H1 (cell line): Measurements from ENCODE around the gene LSM7. TPM values are rescaled to one million over a fixed set of nuclear protein-coding genes. Genes with fewer than 3 reads are reported as not detected.

Experiments used
- CTCF ChIA-PET: fragments of 300-600 bp; sonication (Branson Sonifier 250); formaldehyde crosslinking; loops from one replicate; lab custom pipeline; 2021; ENCODE audit not compliant: partially characterized antibody; lab: Charles Lee
- POLR2A ChIA-PET: fragments of 300-600 bp; sonication (Branson Sonifier 250); formaldehyde crosslinking; loops from one replicate; lab custom pipeline; 2021; ENCODE audit warnings: inconsistent platforms; ENCODE audit not compliant: partially characterized antibody; lab: Charles Lee
- DNase-seq, 2 experiments: peaks; one replicate each; pipeline versions ENCODE4 v3.0.0 to v3.0.0-alpha.2; 2010 to 2022; ENCODE audit warnings: low spot score in 2 of 2, low read depth in 1 of 2, mixed read lengths in 1 of 2
- FAIRE-seq: peaks from 2 replicates; lab custom pipeline; 2011; peaks lifted over from hg19 to GRCh38; lab: Jason Lieb, UNC
- H2AFZ ChIP-seq: 2 replicates; pipeline ENCODE4 v1.8.1; 2012; ENCODE audit warnings: low read length, inconsistent platforms
- H2AK5ac ChIP-seq: 2 replicates; pipeline ENCODE4 v1.6.1; 2013; ENCODE audit warnings: low read depth, low read length
- H2BK120ac ChIP-seq: replicated peaks from 2 replicates; pipeline ENCODE3; 2013; ENCODE audit warnings: low read depth, low read length, inconsistent platforms
- H2BK12ac ChIP-seq: 2 replicates; pipeline ENCODE4 v1.6.1; 2013; ENCODE audit warnings: low read depth, low read length
- H2BK15ac ChIP-seq: 2 replicates; pipeline ENCODE4 v1.6.1; 2013; ENCODE audit warnings: low read length
- H2BK20ac ChIP-seq: 2 replicates; pipeline ENCODE4 v1.6.1; 2013; ENCODE audit warnings: low read length
- H2BK5ac ChIP-seq: 2 replicates; pipeline ENCODE4 v1.6.1; 2013; ENCODE audit warnings: low read depth, low read length
- H3K14ac ChIP-seq: 2 replicates; pipeline ENCODE4 v1.6.1; 2013; ENCODE audit warnings: inconsistent platforms; ENCODE audit not compliant: insufficient read length
- H3K18ac ChIP-seq: 2 replicates; pipeline ENCODE4 v1.6.1; 2013; ENCODE audit warnings: low read length; ENCODE audit errors: extremely low read depth
- H3K23ac ChIP-seq: 2 replicates; pipeline ENCODE4 v1.6.1; 2013; ENCODE audit warnings: inconsistent platforms; ENCODE audit not compliant: insufficient read length
- H3K23me2 ChIP-seq: 2 replicates; pipeline ENCODE4 v1.6.1; 2013; ENCODE audit warnings: low read depth, low read length
- H3K27ac ChIP-seq: 2 replicates; pipeline ENCODE4 v1.6.1; 2011; ENCODE audit warnings: low read depth, low read length, inconsistent platforms
- H3K27me3 ChIP-seq, 4 experiments: replicated peaks in 1 of 4; 1 replicate in 1 of 4; 2 replicates in 3 of 4; pipeline versions ENCODE4 v1.6.1 to v1.8.1; 2011 to 2013; ENCODE audit warnings: low read length in 3 of 4, mild to moderate bottlenecking in 3 of 4, inconsistent platforms in 2 of 4, mixed read lengths in 2 of 4, moderate library complexity in 1 of 4; ENCODE audit not compliant: control insufficient read depth in 3 of 4, insufficient read depth in 3 of 4; ENCODE audit errors: extremely low read depth in 1 of 4
- H3K36me3 ChIP-seq, 4 experiments: 2 replicates each; pipeline versions ENCODE4 v1.6.1 to v1.8.1; 2011 to 2013; ENCODE audit warnings: mild to moderate bottlenecking in 4 of 4, low read length in 3 of 4, moderate library complexity in 2 of 4, control low read depth in 1 of 4, inconsistent platforms in 1 of 4; ENCODE audit not compliant: insufficient read depth in 4 of 4, control insufficient read depth in 2 of 4
- H3K4ac ChIP-seq: replicated peaks from 2 replicates; pipeline ENCODE3; 2013; ENCODE audit warnings: low read length, low read depth, mixed read lengths, inconsistent platforms; ENCODE audit not compliant: insufficient read length
- H3K4me1 ChIP-seq, 4 experiments: replicated peaks in 1 of 4; 1 replicate in 1 of 4; 2 replicates in 3 of 4; pipeline versions ENCODE4 v1.6.1 to v1.8.1; 2011 to 2013; ENCODE audit warnings: low read length in 3 of 4, inconsistent platforms in 2 of 4, mixed read lengths in 1 of 4; ENCODE audit not compliant: insufficient read depth in 4 of 4, control insufficient read depth in 3 of 4
- H3K4me2 ChIP-seq, 2 experiments: 2 replicates each; pipeline versions ENCODE4 v1.6.1 to v1.8.1; 2011 to 2013; ENCODE audit warnings: low read depth in 2 of 2, low read length in 2 of 2, control low read depth in 1 of 2, inconsistent platforms in 1 of 2, mild to moderate bottlenecking in 1 of 2; ENCODE audit not compliant: insufficient read depth in 1 of 2
- H3K4me3 ChIP-seq, 4 experiments: fragments of 200-600, 300-600 bp in 1 of 4; sonication (generic), shearing (Covaris generic), sonication (Bioruptor Twin) in 1 of 4; 2 replicates each; pipeline versions ENCODE4 v1.5.1 to v1.8.1; 2011 to 2016; ENCODE audit warnings: low read length in 4 of 4, low read depth in 3 of 4, control low read depth in 2 of 4, inconsistent platforms in 2 of 4, mild to moderate bottlenecking in 2 of 4, mixed read lengths in 1 of 4, moderate library complexity in 1 of 4; ENCODE audit not compliant: insufficient read depth in 2 of 4; ENCODE audit errors: extremely low read depth in 1 of 4
- H3K56ac ChIP-seq: replicated peaks from 2 replicates; pipeline ENCODE3; 2013; ENCODE audit warnings: low read depth, mild to moderate bottlenecking, mixed read lengths, low read length, inconsistent platforms; ENCODE audit not compliant: insufficient read length
- H3K79me1 ChIP-seq: 2 replicates; pipeline ENCODE4 v1.6.1; 2013; ENCODE audit warnings: low read depth, low read length, control low read depth
- H3K79me2 ChIP-seq, 2 experiments: 2 replicates each; pipeline versions ENCODE4 v1.6.1 to v1.8.1; 2012 to 2013; ENCODE audit warnings: low read length in 2 of 2, mild to moderate bottlenecking in 2 of 2, inconsistent platforms in 1 of 2; ENCODE audit not compliant: insufficient read depth in 2 of 2, control insufficient read depth in 1 of 2
- H3K9ac ChIP-seq, 4 experiments: replicated peaks in 1 of 4; 1 replicate in 1 of 4; 2 replicates in 3 of 4; pipeline versions ENCODE4 v1.6.1 to v1.8.1; 2011 to 2013; ENCODE audit warnings: low read depth in 3 of 4, low read length in 3 of 4, control low read depth in 2 of 4, mild to moderate bottlenecking in 2 of 4, moderate library complexity in 2 of 4, inconsistent platforms in 1 of 4; ENCODE audit errors: extremely low read depth in 1 of 4
- H3K9me3 ChIP-seq, 2 experiments: 2 replicates each; pipeline versions ENCODE4 v1.6.1 to v1.8.1; 2012 to 2013; ENCODE audit warnings: mild to moderate bottlenecking in 2 of 2, moderate library complexity in 2 of 2, control low read depth in 1 of 2, inconsistent platforms in 1 of 2, low read depth in 1 of 2, low read length in 1 of 2, mixed read lengths in 1 of 2; ENCODE audit not compliant: insufficient read depth in 2 of 2
- H4K20me1 ChIP-seq, 2 experiments: replicated peaks in 1 of 2; 2 replicates each; pipeline versions ENCODE3 to v1.8.1; 2011 to 2013; ENCODE audit warnings: inconsistent platforms in 2 of 2, low read length in 2 of 2, mild to moderate bottlenecking in 1 of 2; ENCODE audit not compliant: insufficient read depth in 2 of 2, control insufficient read depth in 1 of 2
- H4K5ac ChIP-seq: 2 replicates; pipeline ENCODE4 v1.6.1; 2013; ENCODE audit warnings: low read length, low read depth, mixed read lengths, inconsistent platforms; ENCODE audit not compliant: insufficient read length
- H4K8ac ChIP-seq: 2 replicates; pipeline ENCODE4 v1.8.0; 2013; ENCODE audit warnings: mild to moderate bottlenecking, moderate library complexity, low read length, inconsistent platforms; ENCODE audit not compliant: insufficient read depth; ENCODE audit errors: extremely low read depth
- H4K91ac ChIP-seq: replicated peaks from 2 replicates; pipeline ENCODE3; 2013; ENCODE audit warnings: low read length, mixed read lengths, inconsistent platforms; ENCODE audit not compliant: insufficient read length
- CBX5 ChIP-seq: fragments of 300-800, 300-1000 bp; sonication (generic); IDR thresholded peaks from 2 replicates; pipeline ENCODE4 v1.7.1; 2016; ENCODE audit warnings: antibody characterized with exemption, low read length, low read depth
- CTBP2 ChIP-seq: IDR thresholded peaks from 2 replicates; pipeline ENCODE4 v1.7.0; 2011; ENCODE audit warnings: borderline replicate concordance, mild to moderate bottlenecking, moderate library complexity, mixed read lengths, low read length; ENCODE audit not compliant: insufficient read depth, insufficient read length
- FOSL1 ChIP-seq: IDR thresholded peaks from 2 replicates; pipeline ENCODE4 v1.6.1; 2011; ENCODE audit warnings: mild to moderate bottlenecking, low read depth, low read length, moderate library complexity; ENCODE audit not compliant: insufficient read depth
- MAFK ChIP-seq: IDR thresholded peaks from 2 replicates; pipeline ENCODE4 v1.6.1; 2012; ENCODE audit warnings: low read depth, mild to moderate bottlenecking, improper control_type of control experiment, low read length
- POLR2AphosphoS5 ChIP-seq: IDR thresholded peaks from 2 replicates; pipeline ENCODE4 v1.6.1; 2011; ENCODE audit warnings: low read depth, low read length
- RBBP5 ChIP-seq: IDR thresholded peaks from 2 replicates; pipeline ENCODE4 v1.7.1; 2012; ENCODE audit warnings: low read depth, mild to moderate bottlenecking, inconsistent platforms, low read length, moderate library complexity, borderline replicate concordance
- RFX5 ChIP-seq: IDR thresholded peaks from 2 replicates; pipeline ENCODE4 v1.6.1; 2011; ENCODE audit warnings: low read depth, low read length, improper control_type of control experiment, borderline replicate concordance
- SP2 ChIP-seq: IDR thresholded peaks from 2 replicates; pipeline ENCODE4 v1.6.1; 2012; ENCODE audit warnings: mild to moderate bottlenecking, low read length, inconsistent platforms
- SUZ12 ChIP-seq: fragments of 200-600 bp; sonication (generic); IDR thresholded peaks from 2 replicates; pipeline ENCODE4 v1.6.1; 2012; ENCODE audit warnings: mild to moderate bottlenecking, inconsistent platforms, low read length, moderate library complexity, mixed read lengths
- WGBS, 2 experiments: shearing (Covaris generic) in 1 of 2; methylation state at CpG; one replicate each; pipeline versions ENCODE4 v1.1.6 to v1.1.7; 2013 to 2015; ENCODE audit warnings: low lambda C conversion rate in 2 of 2, mixed read lengths in 2 of 2, inconsistent platforms in 1 of 2, low coverage in 1 of 2, missing lambda C conversion rate in 1 of 2; ENCODE audit not compliant: insufficient replicate concordance in 2 of 2, insufficient coverage in 1 of 2, insufficient read length in 1 of 2; ENCODE audit errors: extremely low coverage in 1 of 2, missing lambda C conversion rate in 1 of 2; 5-methylcytosine and 5-hydroxymethylcytosine counted together
- polyA plus RNA-seq, 7 experiments: library from polyadenylated mRNA; depleted of rRNA in 3 of 7; stranded (reverse) in 5 of 7; unstranded in 2 of 7; fragments of >200 nt in 5 of 7; fragments of 200-250 nt in 2 of 7; gene quantifications; 1 replicate in 5 of 7; 2 replicates in 1 of 7; 4 replicates in 1 of 7; pipeline versions ENCODE4 v1.2.1 to v1.2.3, GENCODE V29; 2011 to 2013; ENCODE audit warnings: missing spikeins in 2 of 7, mixed read lengths in 2 of 7
- total RNA-seq: library from RNA; stranded (reverse); fragmentation: NEBNext Ultra II Directional; extraction: Animal tissue kit (Norgen Biotek cat#: 25700); gene quantifications from 2 replicates; pipeline ENCODE4 v1.2.1, GENCODE V29; 2021
- TF ChIP-seq, protein P1 (sequence below): IDR thresholded peaks from 2 replicates; pipeline ENCODE4 v1.6.1; 2012; ENCODE audit warnings: low read length, inconsistent platforms

The LSM7 gene
- total and polyA plus RNA-seq, 2 of the 8 experiments (the other 6 are each of a cell fraction or from before 2014, with no cell fraction given): 228 to 1,335 TPM

- POLR2A ChIA-PET: interaction anchor here (0.6 to 23.4 kb wide), 11 partner anchors 9 to 104 kb away, joined by 3 to 330 read pairs (median 4); partner anchors contain the start of genes AMH, JSRP1 and PLEKHJ1
These were observed 51.2 kb downstream of the LSM7 start for GRCh38 chr19:2277138-2277537.

More at GRCh38 chr19:2277138-2277537, 51.2 kb downstream of the LSM7 start:
- H4K5ac ChIP-seq: no peak overlapping the region
- peaks cover 0 to 12% (median 2%) of the 10 kb centered on the region in 4 experiments; a peak in 4 of 7 replicates for H3K4me1 ChIP-seq
- H3K4ac ChIP-seq: no peak overlapping the region
- no peak overlapping the region for H3K9ac ChIP-seq
- H3K9me3 ChIP-seq: no peaks in the 10 kb centered on the region
- peaks cover 9 to 15% of the 10 kb centered on the region in 2 experiments for H4K20me1 ChIP-seq
- peaks cover 2 to 12% (median 6%) of the 10 kb centered on the region in 4 experiments; a peak in 4 of 8 replicates for H3K36me3 ChIP-seq
- no peak overlapping the region for H2BK15ac ChIP-seq
- no peak overlapping the region for H4K91ac ChIP-seq
- no peak overlapping the region for H3K14ac ChIP-seq
- no peak overlapping the region for H2AK5ac ChIP-seq
- H3K4me2 ChIP-seq: no peak overlapping the region
- TF ChIP-seq CBX5 (no peak), MAFK (no peak), CTBP2 (no peak), RBBP5 (no peak), SUZ12 (no peak), FOSL1 (no peak), SP2 (no peak), RFX5 (no peak), POLR2AphosphoS5 (no peak)
- TF ChIP-seq, protein P1, sequence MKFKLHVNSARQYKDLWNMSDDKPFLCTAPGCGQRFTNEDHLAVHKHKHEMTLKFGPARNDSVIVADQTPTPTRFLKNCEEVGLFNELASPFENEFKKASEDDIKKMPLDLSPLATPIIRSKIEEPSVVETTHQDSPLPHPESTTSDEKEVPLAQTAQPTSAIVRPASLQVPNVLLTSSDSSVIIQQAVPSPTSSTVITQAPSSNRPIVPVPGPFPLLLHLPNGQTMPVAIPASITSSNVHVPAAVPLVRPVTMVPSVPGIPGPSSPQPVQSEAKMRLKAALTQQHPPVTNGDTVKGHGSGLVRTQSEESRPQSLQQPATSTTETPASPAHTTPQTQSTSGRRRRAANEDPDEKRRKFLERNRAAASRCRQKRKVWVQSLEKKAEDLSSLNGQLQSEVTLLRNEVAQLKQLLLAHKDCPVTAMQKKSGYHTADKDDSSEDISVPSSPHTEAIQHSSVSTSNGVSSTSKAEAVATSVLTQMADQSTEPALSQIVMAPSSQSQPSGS: no peak
- no peak overlapping the region for H4K8ac ChIP-seq
- peaks cover 0 to 13% of the 10 kb centered on the region in 2 experiments; a peak in 2 of 4 replicates for H3K79me2 ChIP-seq
- no peak overlapping the region for H3K56ac ChIP-seq
- peaks cover 0 to 6% (median 4%) of the 10 kb centered on the region in 4 experiments; a peak in 5 of 7 replicates for H3K27me3 ChIP-seq
- no peak overlapping the region for H2BK120ac ChIP-seq
- 92% methylated on average over 9 of the region's 9 CpGs; no CpG with 5 or more reads in 1 of the 2 experiments for WGBS, 2 experiments
- no peak overlapping the region for H3K27ac ChIP-seq
- no peak overlapping the region for H3K4me3 ChIP-seq
- no peak overlapping the region for H2BK5ac ChIP-seq
- no peak overlapping the region for H2BK20ac ChIP-seq
- no peak overlapping the region for H3K18ac ChIP-seq
- H3K23me2 ChIP-seq: peaks cover 3% of the 10 kb centered on the region; the same call in 1 of the 2 replicates
- H2BK12ac ChIP-seq: no peak overlapping the region
- no peak overlapping the region for H3K23ac ChIP-seq
- no peak overlapping the region for H2AFZ ChIP-seq
- H3K79me1 ChIP-seq: peaks cover 3% of the 10 kb centered on the region; the same call in 1 of the 2 replicates
- CTCF ChIA-PET: interaction anchor here (0.7 to 6.2 kb wide), 10 partner anchors 10 to 257 kb away, joined by 3 to 106 read pairs (median 6); partner anchors contain the start of gene JSRP1
- no peak for FAIRE-seq
- no peak for DNase-seq
